Measurements from ENCODE around the gene NDUFS3.

DNA sequence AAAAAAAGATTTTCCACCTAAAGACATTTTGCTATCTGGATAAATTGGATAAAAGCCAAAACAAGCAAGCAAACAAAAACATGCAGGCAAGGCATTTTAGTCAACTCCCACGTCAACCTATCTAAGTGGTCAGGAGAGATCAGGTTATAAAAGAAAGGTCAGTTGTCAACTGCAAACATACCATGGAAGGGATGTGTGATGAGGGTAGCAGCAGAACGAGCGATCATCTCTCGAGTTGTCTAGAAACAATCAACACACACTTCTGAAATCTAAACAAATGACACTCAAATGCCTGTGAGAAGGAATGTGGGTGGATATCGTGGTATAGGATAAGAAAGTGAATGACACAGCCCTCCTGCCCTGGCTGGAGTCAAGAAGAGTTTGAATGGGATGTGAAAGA lies 52.6 kb downstream of the NDUFS3 start:
- no peak for TF ChIP-seq POLR2A (IDR thresholded peaks at IDR 0.05)
- TF ChIP-seq, protein P1, sequence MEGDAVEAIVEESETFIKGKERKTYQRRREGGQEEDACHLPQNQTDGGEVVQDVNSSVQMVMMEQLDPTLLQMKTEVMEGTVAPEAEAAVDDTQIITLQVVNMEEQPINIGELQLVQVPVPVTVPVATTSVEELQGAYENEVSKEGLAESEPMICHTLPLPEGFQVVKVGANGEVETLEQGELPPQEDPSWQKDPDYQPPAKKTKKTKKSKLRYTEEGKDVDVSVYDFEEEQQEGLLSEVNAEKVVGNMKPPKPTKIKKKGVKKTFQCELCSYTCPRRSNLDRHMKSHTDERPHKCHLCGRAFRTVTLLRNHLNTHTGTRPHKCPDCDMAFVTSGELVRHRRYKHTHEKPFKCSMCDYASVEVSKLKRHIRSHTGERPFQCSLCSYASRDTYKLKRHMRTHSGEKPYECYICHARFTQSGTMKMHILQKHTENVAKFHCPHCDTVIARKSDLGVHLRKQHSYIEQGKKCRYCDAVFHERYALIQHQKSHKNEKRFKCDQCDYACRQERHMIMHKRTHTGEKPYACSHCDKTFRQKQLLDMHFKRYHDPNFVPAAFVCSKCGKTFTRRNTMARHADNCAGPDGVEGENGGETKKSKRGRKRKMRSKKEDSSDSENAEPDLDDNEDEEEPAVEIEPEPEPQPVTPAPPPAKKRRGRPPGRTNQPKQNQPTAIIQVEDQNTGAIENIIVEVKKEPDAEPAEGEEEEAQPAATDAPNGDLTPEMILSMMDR (IDR thresholded peaks at IDR 0.05 in 4 of 5, conservative IDR thresholded peaks at IDR 0.05 in 1 of 5): no peak

Measured in gastrocnemius medialis (tissue), 4 donors.